DMS 273 treated with DMSO at 0.1 percent for 48 hours (cell line): ENCODE data around the gene SSNA1.
A peak's percentile ranks its signal among the peaks of the same experiment; 100 is the strongest.

Experiments
- DNase-seq: peaks from one replicate; lab custom pipeline; 2025; lab: John Stamatoyannopoulos, UW

Gene SSNA1

GRCh38 chr9:137201205-137201868, 12.9 kb downstream of the SSNA1 start:
- no peak for DNase-seq

- no peak for DNase-seq
Measured at GRCh38 chr9:137202966-137203365, 14.5 kb downstream of the SSNA1 start.

- no peak for DNase-seq
Measured at GRCh38 chr9:137204731-137205125, 16.3 kb downstream of the SSNA1 start.

GRCh38 chr9:137205126-137206069, 16.9 kb downstream of the SSNA1 start, which contains the start of the genes NDOR1 and TMEM203:
Gene NDOR1, plus strand, starts transcription at chr9:137205700. Its CDS starts 78 bp downstream, at chr9:137205778.
Gene TMEM203, minus strand, starts transcription at chr9:137205648. Its CDS starts 234 bp downstream, at chr9:137205414.
- peak; percentile 47 for DNase-seq

GRCh38 chr9:137206602-137207001, 18.1 kb downstream of the SSNA1 start:
- DNase-seq = no peak

- no peak for DNase-seq
Measured at GRCh38 chr9:137211532-137211931, 23.1 kb downstream of the SSNA1 start.

GRCh38 chr9:137212520-137212919, 24.0 kb downstream of the SSNA1 start:
- no peak for DNase-seq

GRCh38 chr9:137213160-137214060, 24.9 kb downstream of the SSNA1 start:
- DNase-seq = no peak

GRCh38 chr9:137214620-137215019, 26.1 kb downstream of the SSNA1 start:
- no peak for DNase-seq

GRCh38 chr9:137215196-137215986, 26.9 kb downstream of the SSNA1 start:
- no peak for DNase-seq

GRCh38 chr9:137216188-137216965, 27.9 kb downstream of the SSNA1 start:
- no peak for DNase-seq

- DNase-seq = peak; percentile 9
Measured at GRCh38 chr9:137217276-137218211, 29.1 kb downstream of the SSNA1 start.

- DNase-seq = no peak
Measured at GRCh38 chr9:137218212-137218753, 29.8 kb downstream of the SSNA1 start.

- no peak for DNase-seq
Measured at GRCh38 chr9:137218754-137219271, 30.3 kb downstream of the SSNA1 start.

GRCh38 chr9:137219757-137220316, 31.4 kb downstream of the SSNA1 start:
- DNase-seq = no peak

GRCh38 chr9:137220317-137221094, 32.0 kb downstream of the SSNA1 start:
- no peak for DNase-seq

- no peak for DNase-seq
Measured at GRCh38 chr9:137221095-137221505, 32.6 kb downstream of the SSNA1 start.
